Stimulated activated naive CD4-positive, alpha-beta T cell (primary cell): ENCODE results near the gene CYYR1.
"Not testable (repeated sequence)": the region's sequence is repeated elsewhere in the genome, so short reads cannot be mapped to it uniquely, and the experiment has no call there.

ENCODE experiments used
- DNase-seq, 6 experiments: peaks; one replicate each; lab custom pipeline; 2025; lab: John Stamatoyannopoulos, UW

Gene CYYR1

GRCh38 chr21:26489781-26490180 is 83.3 kb downstream of the CYYR1 start:
- no peak for DNase-seq

GRCh38 chr21:26487981-26488480 is 85.1 kb downstream of the CYYR1 start:
- no peak for DNase-seq

GRCh38 chr21:26473471-26473870 is 99.6 kb downstream of the CYYR1 start:
- no peak for DNase-seq

GRCh38 chr21:26471099-26471471 is 102.0 kb downstream of the CYYR1 start:
- DNase-seq: no peak

GRCh38 chr21:26470351-26471098 is 102.6 kb downstream of the CYYR1 start:
- DNase-seq: no peak

GRCh38 chr21:26469789-26470188 is 103.3 kb downstream of the CYYR1 start:
- no peak for DNase-seq

GRCh38 chr21:26465916-26466315 is 107.2 kb downstream of the CYYR1 start:
- DNase-seq: no peak

- no peak for DNase-seq
Observed at GRCh38 chr21:26461500-26461899, 111.6 kb downstream of the CYYR1 start.

GRCh38 chr21:26460621-26461020 is 112.5 kb downstream of the CYYR1 start:
- no peak for DNase-seq

GRCh38 chr21:26458854-26459253 is 114.2 kb downstream of the CYYR1 start:
- not testable (repeated sequence) for DNase-seq

- no peak for DNase-seq
Observed at GRCh38 chr21:26457817-26458216, 115.3 kb downstream of the CYYR1 start.

- no peak for DNase-seq
Observed at GRCh38 chr21:26453267-26453666, 119.8 kb downstream of the CYYR1 start.

GRCh38 chr21:26451081-26451740 is 121.9 kb downstream of the CYYR1 start:
- DNase-seq: no peak

GRCh38 chr21:26449161-26449560 is 123.9 kb downstream of the CYYR1 start:
- no peak for DNase-seq

GRCh38 chr21:26448751-26449150 is 124.3 kb downstream of the CYYR1 start:
- DNase-seq: no peak

GRCh38 chr21:26447932-26448475 is 125.1 kb downstream of the CYYR1 start:
- DNase-seq: no peak

- DNase-seq: no peak
Observed at GRCh38 chr21:26445440-26445839, 127.6 kb downstream of the CYYR1 start.

- no peak for DNase-seq
Observed at GRCh38 chr21:26444646-26445045, 128.4 kb downstream of the CYYR1 start.

- no peak for DNase-seq
Observed at GRCh38 chr21:26443867-26444266, 129.2 kb downstream of the CYYR1 start.

- no peak for DNase-seq
Observed at GRCh38 chr21:26443291-26443690, 129.8 kb downstream of the CYYR1 start.

GRCh38 chr21:26441149-26441548 is 131.9 kb downstream of the CYYR1 start:
- no peak for DNase-seq

GRCh38 chr21:26438976-26439375 is 134.1 kb downstream of the CYYR1 start:
- no peak for DNase-seq

GRCh38 chr21:26437326-26438009 is 135.6 kb downstream of the CYYR1 start:
- no peak for DNase-seq
